ENCODE results near the gene OAT.

Gene OAT

DNA sequence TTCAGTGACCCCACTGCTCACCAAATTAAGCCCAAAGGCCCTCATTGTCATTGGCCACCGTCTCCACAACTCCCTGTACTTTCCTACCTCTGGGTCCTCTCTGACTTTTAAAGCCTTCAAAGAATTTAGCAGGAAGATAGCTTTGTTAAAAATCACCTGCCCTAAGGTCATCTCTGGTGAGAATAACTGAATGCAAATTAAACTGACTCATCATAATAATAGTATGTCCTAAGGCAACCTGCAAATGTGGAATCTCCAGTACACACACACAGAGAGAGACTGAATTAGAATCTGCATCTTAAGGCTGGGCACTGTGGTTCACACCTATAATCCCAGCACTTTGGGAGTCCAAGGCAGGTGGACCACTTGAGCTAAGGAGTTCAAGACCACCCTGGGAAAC lies 24.1 kb downstream of the OAT start:
- no peak for DNase-seq

DNA sequence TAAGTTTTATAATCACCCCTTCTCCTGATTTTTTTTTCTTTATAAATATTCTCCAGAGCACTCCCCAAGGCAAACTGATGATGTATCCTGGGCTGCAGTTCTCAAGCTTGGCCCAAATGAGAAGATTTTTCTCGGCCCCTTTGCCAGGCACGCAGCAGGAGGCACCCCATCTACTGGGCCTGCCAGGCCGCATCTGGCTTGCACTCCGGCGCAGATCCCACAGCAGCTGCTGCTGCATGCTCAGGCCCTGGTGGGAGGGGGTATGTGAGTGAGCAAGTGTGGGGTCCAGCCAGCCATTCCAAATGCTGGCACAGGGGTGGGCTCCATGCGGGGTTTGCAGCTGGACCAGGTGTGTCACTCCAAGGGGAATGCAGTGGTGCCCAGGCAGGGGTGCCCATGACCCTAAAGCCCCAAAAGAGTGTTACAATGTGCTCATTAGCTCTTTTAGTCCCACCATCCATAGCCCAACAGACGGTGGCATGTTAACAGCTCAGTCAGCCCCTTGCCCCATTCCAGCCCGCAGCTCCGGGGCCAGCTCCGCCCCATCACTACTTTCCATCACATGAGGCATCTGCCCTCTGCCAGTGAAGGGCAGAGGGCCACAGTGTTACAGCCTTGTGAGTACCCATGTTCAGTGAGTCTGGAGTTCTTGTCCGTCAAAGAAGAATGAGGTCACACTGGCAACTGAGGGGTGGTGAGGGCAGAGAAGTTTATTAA lies 25.9 kb downstream of the OAT start:
- no peak for DNase-seq

DNA sequence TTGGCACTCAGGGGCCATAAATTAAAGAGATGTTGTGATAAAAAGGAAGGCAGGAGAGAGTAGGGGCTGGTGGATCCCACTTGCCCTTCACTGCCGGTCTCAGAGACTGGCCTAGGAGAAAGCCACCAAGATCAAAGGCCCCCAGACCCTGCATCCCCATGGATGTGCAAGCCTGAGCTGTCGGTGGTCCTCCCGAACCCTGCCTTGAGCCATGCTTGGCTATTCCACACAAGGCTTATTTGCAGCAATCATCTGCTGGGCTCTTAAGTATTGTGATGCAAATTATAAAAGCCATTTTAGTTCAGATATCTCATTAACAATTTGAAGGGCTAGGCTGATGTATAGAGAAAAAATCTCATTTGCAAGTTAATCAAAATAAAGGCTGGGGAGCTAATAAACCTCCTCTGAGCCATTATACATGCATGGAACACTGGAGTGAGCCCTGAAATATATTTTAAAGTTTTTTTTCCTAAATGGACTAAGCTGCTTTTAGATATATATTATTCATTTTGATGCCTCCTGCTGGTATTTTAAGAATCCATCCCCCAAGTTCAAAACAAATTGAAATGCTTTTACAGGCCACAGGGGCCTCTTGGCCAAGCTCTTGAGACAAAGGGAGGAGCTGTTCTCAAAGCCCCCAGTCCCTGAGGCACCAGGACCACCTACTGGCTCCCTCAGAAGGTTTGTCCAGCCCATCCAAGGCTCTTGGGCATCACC lies 28.1 kb downstream of the OAT start:
- DNase-seq, result no peak

DNA sequence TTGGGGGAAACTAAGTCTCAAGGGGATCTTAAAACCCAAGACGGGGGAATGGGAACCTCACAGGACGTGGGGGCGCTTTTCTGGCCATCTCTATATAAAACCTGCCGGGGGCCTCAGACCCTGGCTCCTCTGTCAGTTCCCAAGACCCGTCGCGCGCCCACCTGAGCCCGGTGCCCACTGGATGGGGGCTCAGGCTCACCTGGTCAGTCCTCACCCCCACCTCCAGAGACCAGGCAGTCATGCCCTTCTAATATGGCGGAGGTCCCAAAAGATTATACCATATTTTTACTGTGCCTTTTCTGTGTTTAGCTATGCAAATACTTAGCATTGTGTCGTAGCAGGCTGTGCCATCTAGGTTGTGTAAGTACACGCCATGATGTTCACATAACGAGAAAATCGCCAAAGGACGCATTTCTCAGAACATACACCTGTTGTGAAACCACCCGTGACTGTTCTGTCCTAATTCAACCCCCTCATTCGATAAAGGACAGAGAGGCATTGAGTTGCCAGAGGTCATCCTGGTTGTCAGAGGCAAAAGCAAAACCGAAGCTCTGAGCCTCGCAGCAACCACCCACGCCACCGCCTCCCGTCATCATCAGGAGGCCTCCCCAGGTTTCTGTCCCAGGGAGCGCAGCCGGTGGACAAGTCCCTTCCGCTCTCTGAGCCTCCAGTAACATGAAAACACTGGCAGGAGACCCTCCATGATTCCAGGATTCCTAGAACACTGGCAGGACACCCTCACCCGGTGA lies 28.9 kb downstream of the OAT start:
- DNase-seq, result no peak

DNA sequence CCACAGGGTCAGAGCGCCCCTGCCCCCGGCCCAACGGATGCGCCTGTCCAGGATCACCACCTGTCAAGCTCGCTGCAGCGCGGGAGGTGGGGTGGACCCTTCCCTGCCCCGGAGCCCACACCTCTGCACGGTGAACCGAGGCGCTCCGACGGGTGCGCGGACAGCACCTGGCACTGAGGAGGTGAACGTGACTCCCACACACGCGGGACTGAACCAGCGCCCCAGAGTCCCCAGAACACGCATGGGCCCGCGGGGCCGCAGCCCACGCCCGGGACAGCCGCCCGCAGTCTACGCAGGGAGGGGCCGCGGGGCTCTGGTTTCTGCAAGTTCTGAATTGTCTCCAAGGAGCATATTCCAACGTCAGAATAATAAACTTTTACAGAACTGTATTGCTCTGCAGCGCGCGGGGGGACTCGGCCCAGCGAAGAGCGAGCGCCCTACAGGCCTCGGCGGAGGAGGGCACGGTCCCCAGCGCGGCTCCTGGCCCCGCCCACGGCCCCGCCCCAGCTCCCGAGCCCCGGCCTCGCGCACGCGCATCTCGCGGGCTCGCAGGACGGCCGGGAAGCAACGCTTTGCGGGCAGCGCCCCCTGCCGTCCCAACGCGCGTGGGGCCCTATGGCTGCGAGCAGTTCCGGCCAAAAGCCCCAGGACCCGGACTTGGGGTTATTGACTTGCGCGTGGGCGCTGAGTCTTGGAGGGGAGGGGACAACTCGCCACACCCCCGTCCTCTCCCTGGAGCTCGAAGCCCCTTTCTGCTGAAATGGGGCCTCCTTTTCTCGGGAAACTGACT lies 29.7 kb downstream of the OAT start:
- peak; percentile 89 for DNase-seq

DNA sequence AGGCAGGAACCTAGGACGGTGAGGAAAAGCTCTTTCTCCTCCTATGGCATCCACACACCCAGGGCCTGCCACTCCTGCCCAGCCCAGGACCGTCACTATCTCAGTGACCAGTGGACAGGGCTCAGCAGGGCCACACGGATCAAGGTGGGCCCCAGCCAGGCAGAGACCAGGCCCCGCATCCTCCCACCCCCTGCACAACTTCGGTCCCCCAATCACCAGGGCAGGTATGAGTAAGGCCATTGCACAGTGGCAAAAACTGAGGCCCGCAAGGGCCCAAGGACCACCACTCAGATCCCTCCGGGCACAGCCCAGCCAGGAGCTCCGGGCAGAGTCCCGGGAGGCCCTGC lies 30.3 kb downstream of the OAT start:
- no peak for DNase-seq

DNA sequence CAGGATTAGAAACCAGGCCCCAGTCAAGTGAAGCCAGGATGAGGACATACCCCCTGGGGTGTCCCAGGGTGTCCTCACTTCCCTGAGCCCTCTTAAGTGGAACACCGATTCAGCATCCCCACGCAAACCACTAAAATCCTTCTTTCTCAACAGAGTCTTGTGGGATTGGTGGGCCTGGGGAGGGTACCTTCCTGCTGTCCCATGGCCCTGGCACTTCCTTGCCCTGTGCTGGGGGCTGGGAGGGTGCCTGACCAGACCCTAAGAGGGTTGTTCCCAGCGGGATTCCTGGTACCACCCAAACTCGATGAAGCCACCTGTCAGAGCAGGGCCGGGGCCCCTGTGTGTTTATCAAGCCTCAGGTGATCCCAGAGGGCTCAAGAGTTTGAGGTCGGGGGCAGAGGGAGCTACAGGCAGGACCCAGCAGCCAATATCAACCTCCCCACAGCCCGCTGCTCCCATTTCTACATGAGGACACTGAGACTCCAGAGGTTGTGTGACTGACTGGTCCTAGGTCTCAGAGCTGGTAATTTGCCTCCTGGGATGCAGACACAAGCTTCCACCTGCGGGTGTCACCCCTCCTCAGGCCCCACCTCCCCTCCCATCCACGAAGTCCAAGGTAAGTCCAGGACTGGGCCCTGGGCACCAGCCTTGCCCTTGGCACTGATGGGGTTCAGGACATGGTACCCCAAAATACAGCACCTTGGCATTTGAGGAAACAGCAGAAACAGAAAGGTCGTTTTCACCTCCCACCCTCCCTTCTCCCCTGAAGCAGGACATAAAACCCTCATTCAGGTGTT lies 31.4 kb downstream of the OAT start:
- DNase-seq, result no peak

DNA sequence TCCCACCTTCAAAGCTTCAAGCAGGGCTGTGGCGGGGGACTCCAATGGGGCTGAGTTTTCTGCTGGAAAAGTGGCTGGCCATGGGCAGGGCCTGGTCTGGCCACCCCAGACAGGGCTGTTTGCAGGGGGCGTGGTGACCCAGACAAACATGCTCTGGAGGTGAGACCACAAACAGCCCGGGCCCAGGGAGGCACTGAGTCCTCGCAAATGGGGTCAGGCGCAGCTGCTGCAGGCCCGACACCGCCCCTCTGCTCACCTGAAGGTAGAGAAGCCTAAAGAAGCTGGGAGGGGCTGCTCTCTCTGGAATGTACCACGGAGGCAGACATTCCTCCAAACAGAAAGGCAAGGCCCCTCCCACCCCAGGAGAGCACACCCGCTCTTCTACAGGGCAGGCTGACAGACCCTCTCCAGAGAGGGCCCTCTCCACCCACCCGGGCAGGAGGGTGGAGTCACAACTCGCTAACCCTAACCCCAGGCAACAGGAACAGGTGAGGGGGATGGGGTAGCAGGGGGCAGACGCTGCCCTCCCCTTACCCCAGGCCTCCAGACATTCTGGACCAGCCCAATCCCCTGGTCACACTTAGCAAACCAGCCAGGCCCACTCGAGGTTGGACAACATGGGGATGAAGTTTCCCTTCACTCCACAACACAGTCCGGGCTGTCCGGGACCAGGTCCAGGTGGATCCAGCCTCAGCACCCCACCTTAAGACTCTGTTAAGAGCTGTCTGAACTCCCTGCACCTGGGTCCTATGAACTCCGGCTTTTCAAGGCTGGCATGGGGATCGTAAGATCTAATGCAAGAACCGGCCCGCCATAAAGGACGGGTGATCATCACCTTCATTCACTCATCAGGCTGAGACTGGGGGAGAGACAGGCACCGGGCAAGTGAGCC lies 32.3 kb downstream of the OAT start:
- DNase-seq, result no peak

DNA sequence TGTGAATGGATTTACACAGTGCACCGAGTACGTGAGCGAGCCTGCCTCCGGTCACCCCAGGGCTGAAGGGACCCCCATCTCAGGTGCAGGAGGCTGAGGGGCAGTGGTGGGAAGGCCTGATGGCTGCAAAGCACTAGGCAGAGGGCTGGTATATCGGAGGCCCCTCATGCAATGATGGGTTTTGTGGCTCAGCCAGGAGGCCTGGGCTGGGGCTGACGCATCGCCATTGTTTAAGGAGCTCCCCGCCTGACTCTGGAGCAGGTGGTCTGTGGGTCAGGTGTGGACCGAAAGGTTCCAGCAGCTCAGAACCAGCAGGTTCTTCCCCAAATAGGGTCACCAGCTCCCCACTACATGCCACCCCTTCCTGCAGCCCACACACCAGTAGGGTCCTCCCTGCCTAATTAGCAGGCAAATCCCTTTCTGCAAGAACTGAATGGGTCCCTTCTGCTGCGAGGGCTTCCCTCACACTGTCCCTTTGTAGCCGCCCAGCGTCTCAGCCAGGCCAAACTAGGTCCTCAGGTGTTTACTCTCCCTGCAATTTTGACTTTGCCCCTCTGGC lies 33.0 kb downstream of the OAT start:
- DNase-seq, result no peak

DNA sequence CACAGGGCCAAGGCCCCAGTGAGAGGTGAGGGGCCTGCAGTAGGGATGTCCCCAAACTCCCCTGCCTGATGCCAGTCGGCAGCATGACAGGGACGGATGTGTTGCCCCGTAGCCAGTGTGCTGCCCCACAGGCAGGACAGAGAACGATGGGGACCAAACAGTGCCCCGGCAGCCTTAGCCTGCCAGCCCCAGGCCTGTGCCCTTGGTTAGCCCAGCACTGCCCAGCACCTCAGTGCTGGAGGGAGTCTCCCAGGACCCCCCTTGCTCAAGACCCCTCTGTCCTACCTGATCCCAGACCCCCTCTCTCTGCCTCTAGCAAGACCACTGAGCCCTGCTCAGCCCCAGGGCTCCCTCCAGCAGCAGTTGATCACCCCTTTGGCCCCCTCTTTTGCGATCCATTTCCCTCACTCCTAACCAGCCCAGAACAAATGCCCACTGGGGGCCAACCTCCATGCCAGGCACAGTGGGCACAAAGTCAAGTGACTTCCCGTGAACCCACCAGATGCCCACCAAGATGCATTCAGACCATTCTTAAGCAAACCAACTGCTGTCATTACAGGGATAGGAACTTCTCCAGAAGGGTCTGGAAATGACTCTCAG lies 34.0 kb downstream of the OAT start:
- no peak for DNase-seq

DNA sequence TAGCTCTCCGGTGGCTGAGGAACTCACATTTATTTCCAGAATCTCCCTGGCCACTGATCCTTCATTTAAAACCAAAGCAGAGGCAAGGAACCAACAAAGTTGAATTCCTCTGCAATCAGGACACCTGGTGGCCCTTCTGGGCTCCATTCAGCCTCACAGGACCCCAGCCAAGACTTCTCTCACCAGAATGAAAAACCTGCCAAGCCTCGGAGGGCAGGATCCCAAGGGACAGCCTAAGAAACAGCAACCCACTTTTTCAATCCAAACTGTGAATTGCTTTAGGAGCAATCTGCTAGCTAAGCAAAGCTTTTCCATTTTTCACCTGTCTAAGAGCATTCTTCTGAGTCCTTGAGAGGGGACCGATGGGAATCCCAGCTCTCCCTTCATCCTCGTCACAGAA lies 34.6 kb downstream of the OAT start:
- no peak for DNase-seq

DNA sequence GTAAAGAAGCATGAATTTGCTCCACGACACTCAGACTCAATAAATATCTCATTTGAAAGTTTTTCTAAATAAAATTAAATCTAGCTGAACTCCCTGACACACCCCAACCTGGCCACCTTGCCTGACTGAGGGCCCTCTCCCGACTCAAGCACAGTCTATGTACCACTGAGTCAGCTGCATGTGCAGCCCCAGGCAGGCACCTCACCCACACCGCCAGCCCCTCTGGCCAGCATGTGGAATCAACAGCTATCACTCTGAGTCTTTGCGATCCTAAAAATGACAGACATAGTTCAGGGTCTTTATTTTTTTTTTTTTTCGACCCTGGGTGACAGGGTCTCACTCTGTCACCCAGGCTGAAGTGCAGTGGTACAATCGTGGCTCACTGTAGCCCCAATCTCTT lies 35.2 kb downstream of the OAT start:
- no peak for DNase-seq

DNA sequence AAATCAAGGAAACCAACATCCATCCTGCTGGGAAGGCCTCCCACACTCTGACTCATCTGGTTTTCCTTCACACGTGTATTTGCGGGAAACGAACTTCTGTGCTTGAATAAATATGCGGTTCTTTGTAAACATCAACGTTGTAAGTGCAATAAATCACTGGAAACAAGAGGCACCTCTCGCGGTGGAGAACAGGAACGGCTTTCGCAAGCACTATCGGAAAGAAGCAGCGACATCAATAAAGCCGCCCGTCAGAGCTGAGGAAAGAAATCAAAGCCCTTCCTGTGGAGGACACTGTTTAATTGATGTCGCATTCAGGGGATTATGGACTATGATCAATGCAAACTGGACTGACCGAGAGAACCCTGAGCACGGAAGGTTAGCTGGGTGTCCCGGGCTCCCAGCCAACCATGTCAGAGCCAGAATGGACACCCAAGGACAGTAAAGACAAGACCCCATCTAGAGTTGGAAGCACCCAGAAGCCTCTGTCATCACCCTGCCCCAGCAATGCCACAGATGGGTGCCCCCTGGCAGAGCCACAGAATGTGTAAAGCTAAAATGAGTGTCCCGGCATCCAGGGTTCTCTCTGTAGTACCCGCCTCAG lies 37.6 kb downstream of the OAT start:
- no peak for DNase-seq

DNA sequence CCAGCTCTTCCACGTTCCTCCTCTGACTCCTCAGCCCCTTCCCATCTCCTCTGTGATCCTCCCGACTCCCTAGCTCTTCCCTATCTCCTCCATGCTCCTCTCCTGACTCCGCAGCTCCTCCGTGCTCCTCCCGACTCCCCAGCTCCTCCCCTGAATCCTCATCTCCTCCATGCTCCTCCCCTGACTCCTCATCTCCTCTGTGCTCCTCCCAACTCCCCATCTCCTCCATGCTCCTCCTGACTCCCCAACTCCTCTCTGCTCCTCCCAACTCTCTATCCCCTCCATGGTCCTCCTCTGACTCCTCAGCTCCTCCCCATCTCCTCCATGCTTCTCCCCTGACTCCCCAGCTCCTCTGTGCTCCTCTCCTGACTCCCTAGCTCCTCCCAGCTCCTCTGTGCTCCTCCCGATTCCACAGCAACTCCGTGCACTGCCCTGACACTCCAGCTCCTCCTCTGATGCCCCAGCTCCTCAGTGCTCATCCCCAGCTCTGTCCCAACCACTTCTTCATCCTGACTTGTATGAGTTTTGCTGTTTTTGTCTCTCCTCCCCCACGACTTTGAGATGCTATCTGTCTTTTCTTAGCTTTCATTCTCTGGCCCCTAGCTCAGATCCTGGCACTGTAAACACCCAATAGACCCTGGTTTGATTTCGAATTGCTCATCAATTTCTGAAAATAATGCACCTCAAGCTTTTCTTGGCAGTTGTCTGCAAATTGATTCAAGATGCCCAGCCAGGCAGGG lies 38.3 kb downstream of the OAT start:
- no peak for DNase-seq

DNA sequence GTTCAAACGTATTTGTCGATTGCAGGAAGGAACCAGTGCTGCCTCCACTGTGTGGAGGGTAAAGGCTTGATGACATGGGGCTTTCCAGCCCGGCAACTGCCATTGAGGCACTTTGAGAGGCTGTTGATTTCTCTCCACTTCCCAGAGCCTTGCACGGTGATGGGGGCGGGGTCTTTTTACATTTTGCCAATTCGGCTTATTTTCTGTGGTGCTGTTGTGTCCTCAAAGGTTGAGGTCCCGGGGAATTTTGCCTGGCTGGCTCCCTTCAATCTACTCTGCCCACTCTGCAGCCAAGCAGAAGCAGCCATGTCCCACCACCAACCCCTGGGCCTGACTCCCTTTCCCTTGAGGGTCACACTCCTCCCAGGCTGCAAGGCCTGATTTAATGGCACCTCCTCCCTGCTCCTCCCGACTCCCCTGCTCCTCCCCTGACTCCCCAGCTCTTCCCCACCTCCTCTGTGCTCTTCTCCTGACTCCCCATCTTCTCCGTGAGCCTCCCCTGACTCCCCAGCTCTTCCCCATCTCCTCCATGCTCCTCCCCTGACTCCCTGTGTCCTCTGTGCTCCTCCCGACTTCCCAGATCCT lies 39.0 kb downstream of the OAT start:
- no peak for DNase-seq

DNA sequence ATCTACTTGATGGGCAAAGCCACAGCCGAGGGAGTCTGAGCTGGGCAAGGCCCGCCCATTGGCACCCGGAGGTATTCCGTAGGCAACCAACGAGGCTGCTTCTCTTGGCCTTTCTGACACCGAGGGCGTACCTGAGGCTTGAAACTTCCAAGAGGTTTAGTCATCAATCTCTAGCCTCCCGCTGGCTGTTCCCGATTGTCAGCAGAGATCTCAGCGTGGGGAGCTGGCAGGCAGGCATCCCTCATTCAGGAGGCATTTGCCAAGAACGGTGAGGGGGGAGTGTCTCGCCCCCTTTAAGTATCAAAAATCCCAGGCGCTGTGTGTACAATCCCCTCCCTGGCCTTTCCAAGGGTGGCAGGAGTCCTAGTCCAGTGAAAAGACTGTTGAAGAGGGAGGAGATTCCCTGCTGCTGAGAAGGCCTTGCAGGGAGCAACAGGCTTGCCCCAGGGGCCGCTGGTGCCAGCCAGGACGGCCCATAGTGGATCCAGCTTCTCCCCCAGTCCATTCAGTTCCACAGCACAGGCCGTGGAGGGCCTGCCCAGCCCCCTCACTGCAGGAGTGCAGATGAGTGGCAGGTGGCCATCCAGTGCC lies 39.7 kb downstream of the OAT start:
- no peak for DNase-seq

DNA sequence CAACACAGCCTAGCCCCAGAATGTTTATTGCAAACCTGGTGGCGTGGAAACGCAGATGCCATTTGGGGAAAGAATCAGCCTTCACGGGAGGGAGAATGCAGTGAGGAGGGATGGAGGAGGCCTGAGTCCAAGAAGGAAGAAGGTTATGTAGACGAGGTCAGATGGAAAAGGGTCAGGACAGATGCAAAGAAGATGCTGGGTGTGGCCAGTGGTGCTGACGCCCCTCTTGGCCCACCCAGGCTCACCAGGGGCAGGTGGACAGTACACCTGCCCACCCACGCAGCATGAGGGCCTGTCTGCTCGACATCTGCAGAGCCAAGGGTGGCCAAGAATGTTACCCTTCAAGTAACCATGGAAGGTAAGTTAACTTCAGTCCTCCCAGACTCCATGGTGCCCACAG lies 40.5 kb downstream of the OAT start:
- DNase-seq, result no peak

DNA sequence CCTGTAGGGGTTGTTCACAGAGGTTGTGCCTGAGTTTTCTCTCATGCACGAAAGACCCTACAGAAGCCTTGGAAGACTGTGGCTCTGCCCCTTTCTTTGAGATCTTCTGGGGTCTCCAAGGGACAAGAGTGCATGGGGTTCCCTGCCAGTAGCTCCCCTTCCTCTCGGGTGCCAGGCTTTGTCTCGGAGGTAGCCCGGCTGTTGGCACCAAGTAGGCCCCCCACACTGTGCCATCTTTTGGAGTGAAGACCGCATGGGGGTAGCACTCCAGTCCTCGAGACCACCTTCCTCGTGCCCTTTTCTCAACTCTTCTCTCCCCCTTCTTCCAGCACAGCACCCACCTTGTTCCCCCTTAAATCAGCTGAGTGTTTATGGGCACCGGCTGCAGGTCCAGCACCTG lies 41.6 kb downstream of the OAT start:
- DNase-seq, result no peak

DNA sequence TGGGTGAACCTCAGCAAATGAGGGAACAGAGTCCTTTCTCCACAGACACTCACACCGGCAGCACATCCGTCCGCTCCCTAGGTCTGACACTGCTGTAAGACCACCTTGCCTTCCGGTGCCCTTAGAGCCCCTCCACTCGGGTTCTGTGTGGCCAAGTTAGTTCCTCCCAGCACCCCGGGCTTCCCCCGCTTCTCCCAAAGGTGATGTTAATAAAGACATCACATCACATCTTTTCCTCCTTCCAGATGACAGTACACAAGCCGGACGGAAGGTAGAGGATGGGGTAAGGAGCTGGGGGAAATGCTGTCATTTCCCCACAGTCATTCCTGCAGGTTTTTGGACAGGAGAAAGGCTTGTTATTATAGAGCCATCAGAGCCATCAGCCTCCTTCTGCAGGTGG lies 42.3 kb downstream of the OAT start:
- no peak for DNase-seq

Data from retina (tissue), 1 donor.